Measurements from ENCODE around the gene MARCHF3.

The MARCHF3 gene

DNA sequence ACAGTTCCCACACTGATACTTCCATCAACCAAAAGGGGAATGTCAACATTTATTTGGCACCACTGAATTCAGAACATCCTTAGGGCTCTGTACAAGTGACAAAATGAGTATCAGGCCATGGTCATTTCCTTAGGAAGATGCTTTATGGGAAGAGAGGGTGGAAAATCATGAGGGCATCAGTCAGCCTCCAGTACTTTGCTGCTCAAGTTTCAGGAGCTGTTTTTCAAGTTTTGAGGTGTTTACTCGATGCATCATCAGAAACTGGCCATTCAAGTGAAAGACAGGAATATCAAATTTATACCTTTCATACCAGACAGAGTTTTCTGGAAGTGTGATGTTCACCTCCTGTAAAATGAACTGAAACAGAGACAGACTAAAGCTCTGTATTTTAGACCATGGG, 21.2 kb upstream of the MARCHF3 start:
- no peak for TF ChIP-seq CTCF (IDR thresholded peaks at IDR 0.05; ENCODE audit: low read depth, low read length, missing control alignments)
- DNase-seq (ENCODE audit: low read depth) = no peak
- no peak overlapping the region for H3K4me3 ChIP-seq (ENCODE audit: low read depth, low read length)
- in situ Hi-C loops (cut with HindIII; ENCODE audit: low sequenced_read_pairs) = no loop called here

DNA sequence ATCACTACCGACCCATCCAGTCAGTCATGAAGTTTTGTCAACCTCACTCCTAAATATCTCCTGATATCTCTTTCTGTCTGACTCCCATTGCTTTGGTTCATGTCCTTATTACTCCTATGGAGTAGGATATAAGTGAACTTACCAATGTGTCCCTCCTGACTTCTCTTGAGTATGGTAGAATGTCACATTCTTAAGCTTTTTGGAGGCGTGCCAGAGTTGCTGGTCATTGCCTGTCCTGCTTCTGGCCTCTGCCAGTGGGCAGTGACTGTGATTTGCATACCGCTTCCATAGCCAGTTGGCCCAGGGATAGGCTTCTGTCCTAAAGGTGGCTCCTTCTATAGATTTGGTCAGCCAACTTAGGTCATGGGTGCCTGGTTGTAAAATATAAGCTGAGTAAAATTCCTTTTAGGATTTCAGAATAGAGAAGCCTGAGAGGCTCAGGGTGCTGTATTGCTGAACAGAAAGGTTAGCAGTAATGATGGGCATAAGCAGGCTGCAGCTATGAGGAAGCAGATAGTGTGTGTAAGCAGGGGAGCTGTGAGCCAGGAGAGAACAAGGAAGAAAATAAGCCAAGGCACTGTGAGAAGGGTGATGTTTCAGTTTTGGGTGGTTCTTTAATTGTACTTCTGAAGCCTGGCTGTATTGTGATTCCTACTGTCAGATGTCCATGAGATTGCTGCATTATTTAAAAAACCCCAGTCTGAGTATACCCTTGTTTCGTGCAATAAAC, 16.1 kb upstream of the MARCHF3 start:
- no peak for DNase-seq (ENCODE audit: low read depth)
- in situ Hi-C loops (cut with HindIII; ENCODE audit: low sequenced_read_pairs) = no loop called here
- TF ChIP-seq CTCF (IDR thresholded peaks at IDR 0.05; ENCODE audit: low read depth, low read length, missing control alignments) = no peak
- no peak overlapping the region for H3K4me3 ChIP-seq (ENCODE audit: low read depth, low read length)

GRCh38 chr5:127042593-127042992, 12.2 kb upstream of the MARCHF3 start:
- no peak overlapping the region for H3K4me3 ChIP-seq (ENCODE audit: low read depth, low read length)
- in situ Hi-C loops (cut with HindIII; ENCODE audit: low sequenced_read_pairs) = no loop called here
- no peak for DNase-seq (ENCODE audit: low read depth)
- peak; percentile 26 for TF ChIP-seq CTCF (IDR thresholded peaks at IDR 0.05; ENCODE audit: low read depth, low read length, missing control alignments)

DNA sequence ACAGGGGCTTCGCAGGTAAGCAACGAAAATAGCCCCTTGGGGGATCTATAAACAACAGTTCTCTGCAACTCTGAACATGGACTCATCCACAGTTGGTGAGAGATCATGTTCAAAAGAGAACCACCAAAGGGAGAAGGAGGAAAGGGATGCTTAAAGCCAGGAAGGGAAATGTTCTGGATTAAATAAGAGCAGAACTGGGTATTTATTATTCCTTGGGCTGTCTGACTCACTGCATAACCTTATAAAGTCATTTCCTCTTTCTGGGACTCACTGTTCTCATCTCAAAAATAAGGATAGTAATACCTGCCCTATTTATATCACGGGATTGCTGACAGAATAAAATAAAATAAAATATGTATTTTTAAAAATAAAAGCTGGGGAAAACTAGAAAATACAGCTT, 11.2 kb upstream of the MARCHF3 start:
- DNase-seq (ENCODE audit: low read depth) = no peak
- no peak overlapping the region for H3K4me3 ChIP-seq (ENCODE audit: low read depth, low read length)
- in situ Hi-C loops (cut with HindIII; ENCODE audit: low sequenced_read_pairs) = no loop called here
- no peak for TF ChIP-seq CTCF (IDR thresholded peaks at IDR 0.05; ENCODE audit: low read depth, low read length, missing control alignments)

GRCh38 chr5:127040796-127041520, 10.6 kb upstream of the MARCHF3 start:
- in situ Hi-C loops (cut with HindIII; ENCODE audit: low sequenced_read_pairs) = no loop called here
- H3K4me3 ChIP-seq (ENCODE audit: low read depth, low read length) = no peak overlapping the region
- no peak for TF ChIP-seq CTCF (IDR thresholded peaks at IDR 0.05; ENCODE audit: low read depth, low read length, missing control alignments)
- no peak for DNase-seq (ENCODE audit: low read depth)

GRCh38 chr5:127038550-127038949, 8.2 kb upstream of the MARCHF3 start:
- no peak for TF ChIP-seq CTCF (IDR thresholded peaks at IDR 0.05; ENCODE audit: low read depth, low read length, missing control alignments)
- no peak overlapping the region for H3K4me3 ChIP-seq (ENCODE audit: low read depth, low read length)
- in situ Hi-C loops (cut with HindIII; ENCODE audit: low sequenced_read_pairs) = no loop called here
- DNase-seq (ENCODE audit: low read depth) = no peak

Data from astrocyte of the cerebellum (primary cell).